Endothelial cell (in vitro differentiated cells): ENCODE data around the gene OGFR. TPM values are rescaled to one million over a fixed set of nuclear protein-coding genes. Genes with fewer than 3 reads are reported as not detected.
A peak's percentile ranks its signal among the peaks of the same experiment; 100 is the strongest.

Experiments
- DNase-seq: peaks from one replicate; pipeline ENCODE4 v3.0.0; 2021; ENCODE audit warnings: low spot score
- H3K27ac Mint-ChIP-seq: one replicate; pipeline ENCODE4 v1.8.0; 2021; ENCODE audit warnings: mixed read lengths, inconsistent platforms; ENCODE audit not compliant: unreplicated experiment
- H3K27me3 Mint-ChIP-seq: one replicate; pipeline ENCODE4 v1.8.0; 2021; ENCODE audit warnings: mild to moderate bottlenecking, moderate library complexity, mixed read lengths, inconsistent platforms; ENCODE audit not compliant: unreplicated experiment
- H3K36me3 Mint-ChIP-seq: one replicate; pipeline ENCODE4 v1.8.0; 2021; ENCODE audit warnings: mild to moderate bottlenecking, low read depth, mixed read lengths, inconsistent platforms; ENCODE audit not compliant: unreplicated experiment
- H3K4me1 Mint-ChIP-seq: one replicate; pipeline ENCODE4 v1.8.0; 2021; ENCODE audit warnings: mild to moderate bottlenecking, mixed read lengths, inconsistent platforms; ENCODE audit not compliant: unreplicated experiment
- H3K4me3 Mint-ChIP-seq: one replicate; pipeline ENCODE4 v1.8.0; 2021; ENCODE audit warnings: mild to moderate bottlenecking, mixed read lengths, inconsistent platforms; ENCODE audit not compliant: unreplicated experiment
- H3K9me3 Mint-ChIP-seq: one replicate; pipeline ENCODE4 v1.8.0; 2021; ENCODE audit warnings: mixed read lengths, inconsistent platforms; ENCODE audit not compliant: unreplicated experiment
- total RNA-seq: library from RNA; stranded (reverse); fragmentation: NEBNext Ultra II Directional; extraction: Animal tissue kit (Norgen Biotek cat#: 25700); gene quantifications from one replicate; pipeline ENCODE4 v1.2.1, GENCODE V29; 2021; ENCODE audit not compliant: unreplicated experiment
- TF ChIP-seq, protein P1 (sequence below): fragments of 200-600 bp; sonication (generic); IDR thresholded peaks from one replicate; pipeline ENCODE4 v1.5.0; 2021; ENCODE audit warnings: antibody characterized with exemption; ENCODE audit not compliant: unreplicated experiment

The OGFR gene
- total RNA-seq, 1 donor from 2014 or later, result 27.6 TPM

DNA sequence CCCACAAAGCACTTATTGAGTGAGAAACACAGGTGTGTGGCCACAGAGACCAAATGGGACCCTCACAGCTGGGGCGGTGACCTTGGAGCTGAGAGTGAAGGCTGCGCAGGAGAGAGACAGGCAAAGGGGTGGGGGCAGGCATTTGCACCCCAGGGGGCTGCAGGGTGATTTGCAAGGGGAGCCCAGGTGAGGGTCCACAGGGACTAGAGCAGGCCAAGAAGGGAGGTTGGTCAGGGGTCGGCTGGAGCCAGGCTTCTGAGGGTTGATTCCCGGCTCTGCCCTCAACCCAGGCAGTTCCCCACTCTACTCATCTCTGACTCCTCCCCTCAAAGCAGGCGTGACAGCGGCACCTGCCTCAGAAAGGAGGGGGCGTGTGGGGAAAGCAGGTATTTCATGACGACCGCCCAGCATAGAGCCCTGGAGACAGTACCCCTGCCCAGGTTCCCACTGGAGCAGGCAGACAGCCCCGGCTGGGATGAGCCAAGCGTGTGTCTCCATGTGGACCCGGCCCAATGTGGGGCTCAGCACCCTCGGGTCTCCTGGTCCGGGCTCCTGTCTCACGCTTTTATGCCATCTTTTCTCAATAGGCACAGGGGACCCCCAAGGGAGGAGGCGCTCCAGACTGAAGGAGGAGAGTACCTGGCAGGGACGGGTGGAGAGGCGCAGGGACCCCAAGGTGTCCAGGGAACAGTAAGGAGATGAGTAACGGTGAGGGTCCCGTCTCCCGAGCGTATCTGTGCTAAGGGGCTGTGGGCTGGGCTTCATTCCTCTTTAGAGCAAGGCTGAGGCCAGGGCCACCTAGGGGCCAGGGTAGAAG is 11.5 kb upstream of the OGFR start:
- DNase-seq, result no peak
- TF ChIP-seq, protein P1, sequence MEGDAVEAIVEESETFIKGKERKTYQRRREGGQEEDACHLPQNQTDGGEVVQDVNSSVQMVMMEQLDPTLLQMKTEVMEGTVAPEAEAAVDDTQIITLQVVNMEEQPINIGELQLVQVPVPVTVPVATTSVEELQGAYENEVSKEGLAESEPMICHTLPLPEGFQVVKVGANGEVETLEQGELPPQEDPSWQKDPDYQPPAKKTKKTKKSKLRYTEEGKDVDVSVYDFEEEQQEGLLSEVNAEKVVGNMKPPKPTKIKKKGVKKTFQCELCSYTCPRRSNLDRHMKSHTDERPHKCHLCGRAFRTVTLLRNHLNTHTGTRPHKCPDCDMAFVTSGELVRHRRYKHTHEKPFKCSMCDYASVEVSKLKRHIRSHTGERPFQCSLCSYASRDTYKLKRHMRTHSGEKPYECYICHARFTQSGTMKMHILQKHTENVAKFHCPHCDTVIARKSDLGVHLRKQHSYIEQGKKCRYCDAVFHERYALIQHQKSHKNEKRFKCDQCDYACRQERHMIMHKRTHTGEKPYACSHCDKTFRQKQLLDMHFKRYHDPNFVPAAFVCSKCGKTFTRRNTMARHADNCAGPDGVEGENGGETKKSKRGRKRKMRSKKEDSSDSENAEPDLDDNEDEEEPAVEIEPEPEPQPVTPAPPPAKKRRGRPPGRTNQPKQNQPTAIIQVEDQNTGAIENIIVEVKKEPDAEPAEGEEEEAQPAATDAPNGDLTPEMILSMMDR, result no peak
- Mint-ChIP-seq H3K4me3 (no peak overlapping the region), H3K27me3 (peaks cover 4% of the 10 kb centered on the region), H3K9me3 (no peaks in the 10 kb centered on the region), H3K4me1 (peaks cover 2% of the 10 kb centered on the region), H3K27ac (no peak overlapping the region), H3K36me3 (peaks cover under 1% of the 10 kb centered on the region)

DNA sequence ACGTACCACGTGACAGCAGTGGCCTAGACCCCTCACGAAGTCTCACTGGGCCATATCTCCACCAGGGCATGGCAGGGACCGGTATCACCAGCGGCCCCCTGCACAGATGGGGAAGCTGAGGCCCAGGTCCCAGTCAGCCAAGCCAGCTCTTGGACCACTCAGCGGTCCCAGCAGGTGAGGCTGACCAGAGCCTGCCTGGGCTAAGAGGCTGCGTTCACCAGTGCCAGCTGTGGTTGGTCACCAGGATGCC is 11.0 kb upstream of the OGFR start:
- Mint-ChIP-seq H3K27ac (no peak overlapping the region), H3K36me3 (peaks cover 5% of the 10 kb centered on the region), H3K9me3 (no peaks in the 10 kb centered on the region), H3K27me3 (peaks cover 4% of the 10 kb centered on the region), H3K4me3 (no peak overlapping the region), H3K4me1 (peaks cover 2% of the 10 kb centered on the region)
- TF ChIP-seq, protein P1, result no peak
- no peak for DNase-seq

DNA sequence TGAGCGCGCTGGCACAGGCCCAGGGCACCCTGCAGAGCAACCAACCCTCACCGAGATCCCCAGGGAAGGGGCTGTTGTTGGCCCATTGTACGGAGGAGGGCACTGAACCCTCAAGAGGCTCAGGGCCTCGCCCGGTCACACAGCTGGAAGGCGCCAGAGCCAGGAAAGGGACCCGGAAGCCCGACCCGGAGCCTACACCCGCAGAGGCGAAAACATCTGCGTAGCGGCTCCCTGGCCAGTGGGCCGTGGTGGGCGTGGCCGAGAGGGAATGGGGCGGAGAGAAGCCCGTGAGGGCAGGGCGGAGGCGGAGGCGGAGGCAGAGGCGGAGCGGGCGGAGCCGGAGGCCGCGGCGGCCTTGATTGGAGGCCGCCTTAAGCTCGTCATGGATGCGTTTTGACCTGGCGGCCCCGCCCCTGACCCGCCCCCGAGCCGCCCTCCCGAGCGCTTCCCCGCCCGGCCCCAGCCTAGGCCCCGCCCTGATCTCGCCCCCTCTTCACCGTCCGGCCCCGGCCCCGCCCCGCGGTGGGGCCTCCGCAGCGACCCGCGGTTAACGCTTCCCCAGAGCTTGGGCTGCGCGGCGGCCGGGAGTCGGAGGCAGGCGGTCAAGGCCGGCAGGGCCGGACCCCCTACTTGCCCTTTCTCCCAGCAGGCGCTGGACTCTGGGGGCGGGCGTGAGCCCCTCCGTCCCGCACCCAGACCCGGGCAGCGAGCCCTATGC is 10.5 kb upstream of the OGFR start:
- no peak overlapping the region for H3K27ac Mint-ChIP-seq
- no peaks in the 10 kb centered on the region for H3K9me3 Mint-ChIP-seq
- H3K4me3 Mint-ChIP-seq, result peak overlapping the region; percentile 79
- H3K27me3 Mint-ChIP-seq, result peaks cover 4% of the 10 kb centered on the region
- TF ChIP-seq, protein P1, result no peak
- peaks cover 2% of the 10 kb centered on the region for H3K4me1 Mint-ChIP-seq
- DNase-seq, result peak; percentile 95
- H3K36me3 Mint-ChIP-seq, result peaks cover 7% of the 10 kb centered on the region

DNA sequence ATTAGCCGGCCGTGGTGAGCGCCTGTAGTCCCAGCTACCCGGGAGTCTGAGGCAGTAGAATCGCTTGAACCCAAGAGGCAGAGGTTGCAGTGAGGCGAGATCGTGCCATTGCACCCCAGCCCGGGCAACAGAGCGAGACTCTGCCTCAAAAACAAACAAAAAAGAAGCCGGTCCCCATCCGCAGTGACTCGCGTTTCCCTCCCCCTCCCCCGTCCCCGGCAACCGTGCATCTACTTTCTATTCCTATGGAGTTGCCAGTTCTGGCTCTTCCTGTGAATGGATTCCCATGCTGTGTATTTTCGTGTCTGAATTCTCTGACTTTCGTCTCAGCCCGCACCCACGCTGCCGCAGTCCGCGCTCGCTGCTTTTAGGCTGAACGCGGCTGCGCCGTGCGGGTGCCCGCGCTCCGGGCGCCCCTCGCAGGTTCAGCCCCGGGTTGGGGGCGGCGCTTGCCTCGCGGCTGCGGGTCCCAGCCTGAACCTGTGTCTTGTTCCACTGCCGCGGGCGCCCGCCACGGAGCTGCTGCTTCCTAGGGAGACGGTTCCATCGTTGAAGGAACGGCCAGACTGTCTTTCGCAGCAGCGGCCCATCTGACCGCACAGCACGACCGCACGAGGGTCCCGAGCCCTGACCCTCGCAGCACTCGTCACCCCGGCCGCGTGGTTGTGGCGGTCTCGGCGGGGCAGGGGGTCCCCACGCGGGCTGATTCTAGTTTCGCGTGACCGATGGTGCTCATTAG is 9.4 kb upstream of the OGFR start:
- Mint-ChIP-seq H3K27me3 (peaks cover 4% of the 10 kb centered on the region), H3K4me3 (peak overlapping the region; percentile 86), H3K9me3 (no peaks in the 10 kb centered on the region), H3K4me1 (peaks cover 2% of the 10 kb centered on the region), H3K27ac (no peak overlapping the region), H3K36me3 (peaks cover 11% of the 10 kb centered on the region)
- TF ChIP-seq, protein P1, result no peak
- peak; percentile 64 for DNase-seq
